GM18861 (cell line): ENCODE measurements around the gene VSTM2L.
A peak's percentile ranks its signal among the peaks of the same experiment; 100 is the strongest.

Experiments used
- ATAC-seq: cut with Tn5 transposase; IDR thresholded peaks from one replicate; pipeline ENCODE4 v1.9.1; 2021; ENCODE audit not compliant: unreplicated experiment

The VSTM2L gene

DNA sequence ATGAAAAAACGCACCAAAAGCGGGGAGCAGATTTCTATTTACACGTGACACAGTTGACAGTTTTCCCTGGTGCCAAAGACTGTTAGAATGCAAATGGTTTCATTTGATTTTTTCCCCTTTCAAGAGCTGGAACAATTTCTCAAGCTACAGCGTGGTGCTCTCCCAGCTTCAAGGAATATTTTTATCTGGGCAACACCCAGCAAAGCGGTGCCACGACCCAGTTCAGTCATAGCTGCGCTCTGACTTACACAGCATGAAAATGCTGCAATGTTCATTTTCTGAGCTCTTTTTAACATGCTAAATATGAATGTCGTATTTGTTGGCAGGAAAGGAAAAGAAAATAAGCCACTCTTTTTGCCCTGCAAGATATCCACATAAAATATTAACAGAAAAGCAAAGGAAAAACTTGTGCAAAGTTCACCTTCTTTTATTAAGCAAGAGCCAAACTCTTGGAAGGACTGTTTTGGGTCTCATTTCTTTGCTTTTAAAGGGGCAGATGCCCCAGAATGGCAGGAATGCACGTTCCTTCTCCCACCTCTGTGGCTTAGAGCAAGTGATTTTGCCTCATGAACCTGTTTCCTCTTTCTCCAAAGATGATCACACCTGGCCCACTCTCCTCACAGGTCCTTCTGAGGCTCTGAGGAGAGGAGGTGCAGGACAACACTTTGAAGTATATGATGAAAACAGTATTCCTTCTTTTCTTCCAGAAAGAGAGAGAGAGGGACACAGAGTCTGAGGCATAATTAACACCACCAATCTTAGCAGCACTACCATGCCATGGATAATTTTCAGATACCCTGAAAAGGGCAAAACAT lies 83.3 kb downstream of the VSTM2L start:
- no peak for ATAC-seq

DNA sequence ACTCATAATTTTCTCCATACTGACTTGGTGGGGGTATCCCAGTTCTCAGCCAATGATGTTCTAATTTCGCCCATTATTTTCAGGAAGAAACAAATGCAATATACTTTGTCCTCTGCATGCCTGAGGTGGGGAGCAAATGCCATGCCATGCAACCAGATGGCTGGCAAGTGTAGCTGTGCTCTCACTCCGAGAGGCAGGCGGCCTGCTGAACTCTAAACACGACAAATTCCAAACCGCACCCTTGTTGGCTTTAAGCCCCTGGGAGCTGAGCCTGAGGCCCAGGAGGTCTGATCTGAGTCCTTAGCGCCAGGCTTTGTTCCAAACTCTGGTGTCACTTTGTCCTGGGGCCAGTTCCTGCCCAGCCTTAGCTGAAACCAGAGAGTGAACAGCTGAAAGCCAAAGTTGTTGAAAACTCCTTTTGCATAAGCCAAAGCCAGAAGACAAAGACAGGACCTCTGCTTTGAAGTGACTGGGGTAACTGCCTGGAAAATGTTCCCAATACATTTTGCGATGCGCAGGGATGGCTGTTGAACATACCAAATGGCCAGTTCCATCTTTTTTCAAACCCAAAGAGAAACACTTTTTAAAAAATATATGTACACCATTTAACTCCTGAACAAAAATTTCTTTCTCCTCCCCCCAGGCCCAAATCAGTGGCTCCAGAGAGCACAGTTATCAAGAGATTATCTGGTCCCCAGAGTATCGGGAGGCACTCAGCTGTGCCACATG lies 84.1 kb downstream of the VSTM2L start:
- no peak for ATAC-seq

DNA sequence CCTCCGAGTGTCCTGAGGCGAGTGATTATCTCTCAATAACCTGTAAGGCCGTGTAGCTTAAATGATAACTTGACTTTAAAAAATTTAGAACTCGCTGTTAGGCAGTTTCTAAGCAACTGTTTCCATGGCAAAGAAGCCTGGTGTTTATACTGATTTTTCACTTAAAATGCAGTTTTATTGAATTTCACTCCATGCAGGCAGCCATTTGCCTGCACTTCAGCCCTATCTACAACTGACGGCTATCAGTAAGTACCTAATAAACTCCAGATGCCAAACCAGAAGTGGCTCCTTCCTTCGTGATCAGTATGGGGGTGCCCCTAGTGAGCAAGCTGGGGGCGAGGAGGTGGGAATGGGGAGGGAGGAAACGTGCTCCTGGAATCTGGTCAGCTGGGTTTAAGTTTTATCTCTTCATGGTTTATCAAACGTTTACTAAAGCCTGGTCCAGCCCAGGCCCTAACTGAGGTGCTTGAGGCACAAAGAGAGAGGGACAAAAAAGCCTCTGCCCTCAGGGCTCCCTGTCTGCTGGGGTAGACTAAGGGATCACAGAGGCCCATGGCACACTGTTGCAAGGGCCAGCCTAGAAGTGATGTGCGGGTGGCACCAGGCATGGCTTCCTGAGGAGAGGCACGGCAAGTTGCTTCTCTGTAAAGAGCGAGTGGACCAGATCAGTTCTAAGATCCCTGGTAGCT lies 84.8 kb downstream of the VSTM2L start:
- ATAC-seq = no peak

- no peak for ATAC-seq
Measured at GRCh38 chr20:37988306-37988954, 85.5 kb downstream of the VSTM2L start.

DNA sequence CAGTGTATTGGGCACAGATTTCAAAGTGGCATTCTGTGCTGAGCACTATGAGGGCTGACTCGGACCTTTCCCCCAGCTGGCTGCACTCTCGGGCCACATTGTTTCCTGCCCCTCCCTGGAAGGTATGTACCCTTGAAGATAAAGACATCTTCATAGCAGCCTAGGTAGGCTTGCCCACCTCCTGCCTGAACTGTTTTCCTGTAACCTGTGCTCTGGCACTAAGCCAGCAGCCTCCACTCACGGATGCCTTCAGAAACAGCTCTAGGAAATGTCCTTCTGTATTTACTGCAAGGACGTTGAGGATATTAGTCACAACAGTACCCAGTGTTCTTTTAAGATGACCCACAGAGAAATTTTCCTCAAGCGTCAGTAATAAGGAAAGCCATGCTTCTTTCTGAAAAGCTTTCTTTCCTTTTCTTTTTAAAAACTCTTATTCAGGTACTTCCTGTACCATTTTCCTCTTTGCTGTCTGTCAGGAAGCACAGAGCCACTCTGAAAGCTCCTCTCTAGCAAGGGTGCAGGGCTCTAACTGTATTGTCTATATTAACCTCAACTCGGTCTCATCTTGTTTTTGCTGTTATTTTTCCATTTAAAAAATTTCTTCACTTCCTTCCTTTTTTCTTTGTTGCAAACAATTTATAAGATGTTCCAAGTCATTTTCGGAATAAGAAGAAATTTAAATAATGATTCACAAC lies 86.8 kb downstream of the VSTM2L start:
- ATAC-seq = no peak

DNA sequence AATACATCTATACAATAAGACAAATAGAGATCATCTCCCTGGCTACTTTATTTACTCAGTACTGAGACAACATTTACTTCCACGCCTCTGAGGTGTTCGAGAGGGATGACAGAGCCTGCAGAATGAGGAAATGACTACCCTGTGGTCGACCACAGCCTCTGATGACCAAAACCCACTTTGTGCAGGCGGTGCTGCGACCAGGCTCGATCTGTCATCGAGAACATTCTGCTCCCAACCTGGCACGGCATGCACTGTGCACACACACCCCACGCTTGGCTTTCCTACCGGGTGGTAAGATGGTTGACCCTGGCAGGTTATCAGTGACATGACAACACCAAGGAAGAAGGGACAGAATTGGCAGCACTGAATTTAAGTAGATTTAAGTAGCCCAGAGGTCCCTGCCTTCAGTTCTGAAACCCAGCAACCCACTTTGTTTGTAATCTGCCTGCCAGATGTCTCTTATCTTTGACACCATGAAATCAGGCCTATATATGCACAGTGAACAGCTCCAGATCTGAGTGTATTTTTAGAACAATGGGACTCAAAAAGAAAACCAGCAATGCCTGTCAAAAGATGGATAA lies 87.7 kb downstream of the VSTM2L start:
- peak; percentile 88 for ATAC-seq

DNA sequence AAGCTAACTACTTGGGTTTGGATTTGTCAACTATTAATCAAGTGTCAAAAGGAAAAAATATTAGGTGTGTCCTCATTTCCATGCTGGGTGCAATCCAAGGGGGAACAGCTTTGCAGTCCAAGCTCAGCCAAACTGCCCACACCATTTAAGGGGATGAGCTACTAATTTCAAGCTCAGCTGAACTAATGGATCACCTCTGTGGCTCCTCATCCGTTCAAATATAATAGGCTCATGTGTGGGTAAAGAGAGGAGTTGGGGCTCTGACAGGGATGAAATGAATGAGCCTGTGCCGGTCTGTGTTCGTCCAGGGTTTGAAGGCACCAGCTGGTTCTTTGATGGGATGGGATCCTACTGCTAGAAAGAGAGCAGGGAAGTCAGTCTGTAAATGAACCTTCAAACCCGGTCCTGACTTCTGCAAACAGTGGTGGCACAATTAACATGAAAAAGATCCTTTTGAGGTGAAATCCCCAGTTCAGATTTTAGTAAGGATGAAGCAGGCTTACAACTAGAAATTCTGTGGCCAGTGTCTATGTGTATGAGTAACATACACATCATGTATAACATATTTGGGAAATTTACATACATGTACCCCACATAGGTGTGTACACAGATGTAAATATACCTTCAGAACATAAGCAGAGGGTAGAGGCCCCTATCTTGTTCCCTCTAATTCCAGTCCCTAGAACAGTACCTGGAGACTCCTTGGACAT lies 88.4 kb downstream of the VSTM2L start:
- no peak for ATAC-seq

GRCh38 chr20:37991908-37992307 lies 89.0 kb downstream of the VSTM2L start:
- no peak for ATAC-seq

- no peak for ATAC-seq
Measured at GRCh38 chr20:37992802-37993409, 90.0 kb downstream of the VSTM2L start.

DNA sequence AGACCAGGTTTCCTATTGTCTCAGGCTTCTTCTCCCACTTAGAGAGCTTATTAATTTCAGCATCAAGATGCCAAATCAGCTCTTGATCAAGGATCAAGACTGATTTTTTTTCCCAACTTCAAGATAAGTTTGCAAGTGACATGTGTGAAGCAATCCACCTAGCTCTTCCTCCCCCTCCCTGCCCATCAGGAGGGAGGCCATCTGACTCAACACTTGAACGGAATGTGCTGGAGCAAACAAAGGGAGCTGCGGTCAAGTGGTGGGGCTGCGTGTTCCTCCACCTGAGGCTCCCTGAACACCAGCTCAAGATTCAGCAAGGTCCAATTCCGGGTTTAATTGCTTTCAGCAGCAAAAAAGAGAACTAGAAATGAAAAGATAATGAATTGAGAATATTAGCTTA lies 91.6 kb downstream of the VSTM2L start:
- no peak for ATAC-seq
